ENCODE data around the gene ALG6. TPM values are rescaled to one million over a fixed set of nuclear protein-coding genes. Genes with fewer than 3 reads are reported as not detected.

The ALG6 gene
- total and polyA plus RNA-seq, 2 of the 13 experiments (the other 11 are each of a cell fraction or from before 2014, with no cell fraction given) = 6.8 to 8.1 TPM

- peak in 1 of 2 experiments; percentile 59; a peak in 2 of 4 replicates for TF ChIP-seq MAFK (conservative IDR thresholded peaks at IDR 0.05 in 1 of 2, IDR thresholded peaks at IDR 0.05 in 1 of 2; ENCODE audit: low read length in 2 of 2)
- no peak for TF ChIP-seq KDM5A (IDR thresholded peaks at IDR 0.05; ENCODE audit: borderline replicate concordance, low read length)
- no peaks in the 10 kb centered on the region for H3K4me1 ChIP-seq (ENCODE audit: insufficient read depth, low read length)
- H2AFZ ChIP-seq (ENCODE audit: low read length) = no peak overlapping the region
- H3K27ac ChIP-seq (ENCODE audit: extremely low read length, insufficient read depth, low read length) = no peak overlapping the region
- BruUV-seq (replicated peaks) = no TSS peak
- ChIA-PET CTCF (ENCODE audit: low intra/inter-chr PET ratio, low total read pairs) (no interaction called here), POLR2A (no interaction called here)
- intact Hi-C loops (cut with micrococcal nuclease; ENCODE audit: unreplicated experiment) = no loop called here
- WGBS (ENCODE audit: low lambda C conversion rate) = 76% methylated on average over 3 of the region's 3 CpGs
- no peak for FAIRE-seq
- no peak for ATAC-seq
- no peak overlapping the region for H3K4me2 ChIP-seq (ENCODE audit: low read depth, low read length)
- no peak overlapping the region for H3K9ac ChIP-seq (ENCODE audit: insufficient read depth, low read depth, low read length)
- H4K20me1 ChIP-seq (ENCODE audit: insufficient read depth, low read length) = no peaks in the 10 kb centered on the region
- no peak for DNase-seq (ENCODE audit: low spot score)
- no peaks in the 10 kb centered on the region for H3K27me3 ChIP-seq (ENCODE audit: control insufficient read depth in 1 of 2, insufficient read depth in 2 of 2, low read length in 2 of 2)
- H3K9me3 ChIP-seq (ENCODE audit: low read length) = no peaks in the 10 kb centered on the region
- no peaks in the 10 kb centered on the region for H3K79me2 ChIP-seq (ENCODE audit: insufficient read depth, low read length)
- no peaks in the 10 kb centered on the region; a peak in 1 of 5 replicates for H3K36me3 ChIP-seq (replicated peaks in 1 of 2; ENCODE audit: control insufficient read depth in 1 of 2, insufficient read depth in 2 of 2, low read length in 2 of 2)
- no peak overlapping the region for H3K4me3 ChIP-seq (replicated peaks in 1 of 3; ENCODE audit: insufficient read depth in 1 of 3, low read depth in 2 of 3, low read length in 3 of 3)
- in situ Hi-C loops (cut with HindIII; ENCODE audit: extremely low pct_ligation_motif_present, low pct_unique_long_range_greater_than_20kb) = no loop called here
These were observed 36.0 kb downstream of the ALG6 start for GRCh38 chr1:63403386-63403785.

- BruUV-seq (replicated peaks) = no TSS peak
- H3K4me2 ChIP-seq (ENCODE audit: low read depth, low read length) = no peak overlapping the region
- FAIRE-seq = no peak
- no peaks in the 10 kb centered on the region for H3K79me2 ChIP-seq (ENCODE audit: insufficient read depth, low read length)
- H3K27ac ChIP-seq (ENCODE audit: extremely low read length, insufficient read depth, low read length) = no peak overlapping the region
- H3K4me1 ChIP-seq (ENCODE audit: insufficient read depth, low read length) = no peaks in the 10 kb centered on the region
- no peak overlapping the region for H3K4me3 ChIP-seq (replicated peaks in 1 of 3; ENCODE audit: insufficient read depth in 1 of 3, low read depth in 2 of 3, low read length in 3 of 3)
- ChIA-PET POLR2A (no interaction called here), CTCF (ENCODE audit: low intra/inter-chr PET ratio, low total read pairs) (no interaction called here)
- H3K27me3 ChIP-seq (ENCODE audit: control insufficient read depth in 1 of 2, insufficient read depth in 2 of 2, low read length in 2 of 2) = no peaks in the 10 kb centered on the region
- intact Hi-C loops (cut with micrococcal nuclease; ENCODE audit: unreplicated experiment) = no loop called here
- no peak for DNase-seq (ENCODE audit: low spot score)
- no peaks in the 10 kb centered on the region for H4K20me1 ChIP-seq (ENCODE audit: insufficient read depth, low read length)
- no peak overlapping the region for H2AFZ ChIP-seq (ENCODE audit: low read length)
- ATAC-seq = no peak
- H3K9ac ChIP-seq (ENCODE audit: insufficient read depth, low read depth, low read length) = no peak overlapping the region
- in situ Hi-C loops (cut with HindIII; ENCODE audit: extremely low pct_ligation_motif_present, low pct_unique_long_range_greater_than_20kb) = no loop called here
- H3K9me3 ChIP-seq (ENCODE audit: low read length) = no peaks in the 10 kb centered on the region
- no peak for TF ChIP-seq ZNF776 (CRISPR knock-in tag; IDR thresholded peaks at IDR 0.05)
- TF ChIP-seq ZKSCAN8 (CRISPR knock-in tag; IDR thresholded peaks at IDR 0.05; ENCODE audit: borderline replicate concordance) = no peak
- TF ChIP-seq MXD3 (CRISPR knock-in tag; IDR thresholded peaks at IDR 0.05) = no peak
- no peak for TF ChIP-seq ZNF503 (CRISPR knock-in tag; IDR thresholded peaks at IDR 0.05)
- no peaks in the 10 kb centered on the region; a peak in 1 of 5 replicates for H3K36me3 ChIP-seq (replicated peaks in 1 of 2; ENCODE audit: control insufficient read depth in 1 of 2, insufficient read depth in 2 of 2, low read length in 2 of 2)
These were observed 37.6 kb downstream of the ALG6 start for GRCh38 chr1:63405021-63405420.
